ENCODE results near the gene PRLHR.

PRLHR gene

DNA sequence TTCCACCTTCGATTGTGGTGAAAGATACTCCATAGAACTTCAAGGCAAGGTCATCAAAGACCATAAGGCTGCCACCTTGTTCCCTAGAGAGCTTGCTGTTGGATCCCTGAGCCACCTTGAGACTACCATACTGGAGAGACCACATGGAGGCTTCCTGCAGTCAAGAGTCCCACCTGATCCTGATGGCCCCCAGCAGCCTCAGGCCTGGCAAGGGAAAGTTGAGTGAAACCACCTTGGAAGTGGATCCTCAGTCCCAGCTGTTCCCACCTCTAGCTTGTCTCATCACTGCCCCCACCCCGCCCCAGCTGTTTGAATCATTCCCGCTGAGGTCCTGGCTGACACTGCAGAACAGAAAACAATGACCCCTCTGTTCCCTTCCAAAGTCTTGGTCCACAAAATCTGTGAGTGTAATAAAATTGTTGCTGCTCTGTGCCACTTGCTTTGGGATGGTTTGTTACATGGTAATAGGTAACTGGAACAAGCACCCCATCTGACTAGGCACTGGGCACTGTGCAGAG is 32.0 kb downstream of the PRLHR start:
- DNase-seq (ENCODE audit: low read depth), result no peak

DNA sequence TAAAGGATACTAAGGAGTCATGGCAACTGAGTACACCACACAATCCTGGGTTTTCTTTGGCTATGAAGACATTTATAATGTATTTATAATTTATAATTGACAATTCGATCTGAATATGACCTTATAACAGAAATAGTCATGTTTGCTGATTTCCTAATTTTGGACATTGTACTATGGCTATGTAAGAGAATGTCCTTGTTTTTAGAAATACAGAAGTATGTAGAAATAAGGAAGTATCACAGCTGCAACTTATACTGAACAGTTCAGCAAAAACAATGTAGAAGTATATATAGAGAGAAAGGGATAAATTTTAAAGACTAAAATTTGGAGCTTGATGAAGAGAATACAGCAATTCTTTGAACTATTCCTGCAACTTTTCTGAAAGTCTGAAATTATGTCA is 32.6 kb downstream of the PRLHR start:
- no peak for DNase-seq (ENCODE audit: low read depth)

- no peak for DNase-seq (ENCODE audit: low read depth)
These were observed 37.5 kb downstream of the PRLHR start for GRCh38 chr10:118557946-118558345.

- no peak for DNase-seq (ENCODE audit: low read depth)
These were observed 43.8 kb downstream of the PRLHR start for GRCh38 chr10:118551535-118552100.

- no peak for DNase-seq (ENCODE audit: low read depth)
These were observed 48.2 kb downstream of the PRLHR start for GRCh38 chr10:118547282-118547681.

GRCh38 chr10:118546479-118546878 is 49.0 kb downstream of the PRLHR start:
- DNase-seq (ENCODE audit: low read depth), result no peak

DNA sequence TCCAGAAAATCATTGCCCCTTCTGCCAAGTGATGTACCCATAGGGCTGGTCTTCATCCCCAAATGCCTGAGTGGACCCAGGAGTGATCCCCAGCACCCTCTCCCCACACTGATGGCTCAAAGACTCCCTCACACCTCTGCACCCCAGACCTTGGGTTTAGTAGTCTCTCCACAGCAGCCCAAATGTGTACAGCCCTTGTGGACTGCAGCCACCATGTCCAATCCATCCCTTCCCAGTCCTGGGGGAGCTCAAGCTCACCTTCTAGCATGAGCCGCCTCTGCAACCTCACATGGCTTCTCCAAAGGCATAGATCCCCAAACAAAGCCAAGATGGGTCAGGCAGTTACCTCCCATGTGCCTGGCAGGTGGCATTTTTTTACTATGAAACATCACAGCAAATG is 50.1 kb downstream of the PRLHR start:
- no peak for DNase-seq (ENCODE audit: low read depth)

GRCh38 chr10:118544401-118544948 is 51.0 kb downstream of the PRLHR start:
- DNase-seq (ENCODE audit: low read depth), result no peak

DNA sequence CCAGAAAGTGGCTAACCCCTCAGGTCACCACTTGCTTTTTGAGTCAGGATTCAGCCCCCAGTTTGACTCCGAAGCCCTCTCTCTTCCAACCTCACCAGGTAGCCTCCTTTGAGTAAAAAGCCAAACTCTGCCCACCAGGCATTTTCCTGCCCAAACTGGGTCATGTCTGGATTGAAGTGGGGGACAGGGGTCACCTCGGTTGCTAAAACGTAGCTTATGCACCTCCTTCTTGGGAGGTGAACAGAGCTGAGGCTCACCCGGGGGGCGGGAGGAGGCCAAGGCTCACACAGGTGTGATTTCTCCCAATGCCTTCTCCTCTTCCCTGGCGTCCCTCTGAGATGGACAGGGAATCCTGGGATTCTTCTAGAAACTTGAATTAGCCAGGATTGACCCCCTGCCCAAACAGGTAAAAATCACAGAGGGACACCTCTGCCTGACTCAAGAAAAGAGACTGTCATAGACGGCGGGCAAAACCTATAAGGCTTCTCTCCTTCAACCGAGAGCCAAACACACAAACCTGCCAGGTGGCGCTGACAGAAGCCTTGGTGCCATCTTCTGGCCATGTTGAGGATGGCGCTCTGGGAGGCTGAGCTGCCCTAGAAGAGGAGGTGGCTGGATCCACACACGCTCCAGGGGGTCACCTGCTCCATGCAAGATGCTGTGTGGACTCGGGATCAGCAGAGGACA is 51.6 kb downstream of the PRLHR start:
- DNase-seq (ENCODE audit: low read depth), result peak; percentile 9

GRCh38 chr10:118542745-118543144 is 52.7 kb downstream of the PRLHR start:
- DNase-seq (ENCODE audit: low read depth), result no peak

- DNase-seq (ENCODE audit: low read depth), result no peak
These were observed 53.2 kb downstream of the PRLHR start for GRCh38 chr10:118542205-118542604.

GRCh38 chr10:118541718-118542117 is 53.7 kb downstream of the PRLHR start:
- DNase-seq (ENCODE audit: low read depth), result no peak
